Left lung (tissue), 10 donors: ENCODE results near the gene CDH4. TPM values are rescaled to one million over a fixed set of nuclear protein-coding genes. Genes with fewer than 3 reads are reported as not detected.

Experiments used
- ATAC-seq: fragments of 200-7000 bp; cut with Tn5 transposase; one replicate; pipeline ENCODE4 v1.9.1; 2020; ENCODE audit warnings: moderate library complexity
- DNase-seq, 4 donors: peaks; one replicate each; pipeline ENCODE4 v3.0.0-alpha.2; 2013 to 2020
- H3K27ac ChIP-seq, 2 donors: fragments of 200-600 bp; sonication (generic) in 1 of 2; one replicate each; pipeline versions ENCODE4 v1.5.0 to v1.8.0; 2020 to 2021
- H3K27me3 ChIP-seq, 2 donors: fragments of 200-600 bp; sonication (generic) in 1 of 2; one replicate each; pipeline versions ENCODE4 v1.5.0 to v1.8.0; 2020 to 2021
- H3K36me3 ChIP-seq, 2 donors: fragments of 200-600 bp; sonication (generic) in 1 of 2; one replicate each; pipeline versions ENCODE4 v1.5.0 to v1.8.0; 2020 to 2021
- H3K4me1 ChIP-seq, 2 donors: fragments of 200-600 bp; one replicate each; pipeline ENCODE4 v1.8.0; 2021
- H3K4me3 ChIP-seq, 2 donors: fragments of 200-600 bp; sonication (generic) in 1 of 2; one replicate each; pipeline versions ENCODE4 v1.5.0 to v1.8.0; 2020 to 2021; ENCODE audit warnings: mild to moderate bottlenecking in 1 of 2
- H3K9me3 ChIP-seq, 2 donors: fragments of 200-600 bp; sonication (generic) in 1 of 2; one replicate each; pipeline versions ENCODE4 v1.5.0 to v1.8.0; 2020 to 2021
- CTCF ChIP-seq, 2 donors: fragments of 200-600 bp; sonication (generic) in 1 of 2; IDR thresholded peaks; one replicate each; pipeline versions ENCODE4 v1.5.0 to v1.8.0; 2021; ENCODE audit warnings: antibody characterized with exemption in 2 of 2
- intact Hi-C, 2 donors: fragments of 100-400 bp; cut with DNase I; formaldehyde crosslinking; loops; one replicate each; pipeline versions ENCODE4 v1.11.2 to v1.14.2; 2022
- polyA plus RNA-seq, 6 donors: library from polyadenylated mRNA; unstranded; fragments of 120-200 nt; gene quantifications; one replicate each; pipeline ENCODE4 v1.2.1, GENCODE V29; 2013; ENCODE audit not compliant: insufficient read length in 6 of 6
- total RNA-seq, 2 donors: library from RNA; stranded (reverse); fragmentation: NEBNext Ultra II Directional; extraction: Animal tissue kit (Norgen Biotek cat#: 25700); gene quantifications; one replicate each; pipeline ENCODE4 v1.2.1, GENCODE V29; 2021
- donor health status: DM: no; HTN: yes; CAD: no.
- donor health status: DM: no; HTN: no; CAD: no.

The CDH4 gene
- total and polyA plus RNA-seq, 8 donors, result 0.24 to 10.8 (median 5.1) TPM

GRCh38 chr20:61762886-61763739 is 511.1 kb downstream of the CDH4 start:
- Histone ChIP-seq H3K4me1 (no peaks in the 10 kb centered on the region), H3K9me3 (peaks cover 0 to 9% of the 10 kb centered on the region in 2 donors), H3K27ac (no peak overlapping the region), H3K4me3 (no peak overlapping the region), H3K36me3 (no peaks in the 10 kb centered on the region), H3K27me3 (peaks cover 0 to 73% of the 10 kb centered on the region in 2 donors)
- intact Hi-C loops, result no loop called here
- DNase-seq, result peak in 2 of 4 donors; percentile 20 to 60
- no peak for TF ChIP-seq CTCF (IDR thresholded peaks at IDR 0.05)
- no peak for ATAC-seq

GRCh38 chr20:61763740-61764400 is 511.8 kb downstream of the CDH4 start:
- H3K27ac ChIP-seq, result no peak overlapping the region
- DNase-seq (peak in 2 of 4 donors; percentile 14 to 54), ATAC-seq (no peak)
- TF ChIP-seq CTCF (IDR thresholded peaks at IDR 0.05), result no peak
- H3K27me3 ChIP-seq, result peaks cover 0 to 66% of the 10 kb centered on the region in 2 donors
- H3K36me3 ChIP-seq, result no peaks in the 10 kb centered on the region
- no peaks in the 10 kb centered on the region for H3K4me1 ChIP-seq
- intact Hi-C loops, result no loop called here
- H3K4me3 ChIP-seq, result no peak overlapping the region
- peaks cover 0 to 9% of the 10 kb centered on the region in 2 donors for H3K9me3 ChIP-seq

- H3K4me1 ChIP-seq, result no peaks in the 10 kb centered on the region
- no peaks in the 10 kb centered on the region for H3K36me3 ChIP-seq
- H3K9me3 ChIP-seq, result peaks cover 0 to 9% of the 10 kb centered on the region in 2 donors
- intact Hi-C loops, result no loop called here
- peaks cover 0 to 69% of the 10 kb centered on the region in 2 donors for H3K27me3 ChIP-seq
- DNase-seq, result peak in 2 of 4 donors; percentile 7 to 41
- no peak overlapping the region for H3K4me3 ChIP-seq
- TF ChIP-seq CTCF (IDR thresholded peaks at IDR 0.05), result no peak
- no peak for ATAC-seq
- H3K27ac ChIP-seq, result no peak overlapping the region
These were observed 512.5 kb downstream of the CDH4 start for GRCh38 chr20:61764471-61765025.

- peaks cover 0 to 9% of the 10 kb centered on the region in 2 donors for H3K9me3 ChIP-seq
- no peaks in the 10 kb centered on the region for H3K36me3 ChIP-seq
- peaks cover 0 to 67% of the 10 kb centered on the region in 2 donors for H3K27me3 ChIP-seq
- no peak overlapping the region for H3K27ac ChIP-seq
- no peaks in the 10 kb centered on the region for H3K4me1 ChIP-seq
- intact Hi-C loops, result no loop called here
- peak in 2 of 4 donors; percentile 22 to 46 for DNase-seq
- ATAC-seq, result no peak
- H3K4me3 ChIP-seq, result no peak overlapping the region
- TF ChIP-seq CTCF (IDR thresholded peaks at IDR 0.05), result no peak
These were observed 513.2 kb downstream of the CDH4 start for GRCh38 chr20:61765081-61765870.
